DMS 273 treated with DMSO at 0.1 percent for 48 hours (cell line): ENCODE results near the gene RNF141.

ENCODE experiments used
- DNase-seq: peaks from one replicate; lab custom pipeline; 2025; lab: John Stamatoyannopoulos, UW

RNF141 gene

DNA sequence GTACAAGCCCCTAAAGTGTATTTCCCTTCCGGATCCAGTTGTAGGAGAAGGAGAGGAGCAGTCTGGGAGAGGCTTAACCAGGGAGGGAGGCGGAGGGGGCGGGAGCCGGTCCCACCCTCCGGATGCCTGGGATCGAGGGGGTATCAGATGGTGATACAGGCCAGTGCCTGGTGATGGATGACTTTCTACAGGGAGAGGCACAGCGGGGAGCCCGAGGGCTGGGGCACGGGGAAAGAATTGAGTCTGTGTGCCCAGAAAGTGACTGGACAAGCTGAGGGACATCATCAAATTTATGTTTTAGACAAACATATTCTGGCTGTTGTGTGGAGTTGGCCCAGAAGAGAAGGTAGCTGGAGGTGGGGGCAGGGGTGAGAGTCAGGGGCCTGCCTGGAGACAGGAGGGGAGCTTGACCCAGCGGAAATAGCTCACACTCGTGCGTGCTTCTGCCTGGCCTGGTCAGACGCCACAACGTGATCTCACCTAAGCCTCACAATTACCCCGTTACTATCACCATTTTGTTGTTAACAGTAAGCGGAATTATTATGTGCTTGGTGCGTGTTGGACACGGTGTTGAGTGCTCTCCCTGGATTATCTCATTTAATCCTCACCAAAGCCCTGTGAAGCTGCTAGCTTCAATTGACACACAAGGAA is 43.5 kb downstream of the RNF141 start:
- no peak for DNase-seq

DNA sequence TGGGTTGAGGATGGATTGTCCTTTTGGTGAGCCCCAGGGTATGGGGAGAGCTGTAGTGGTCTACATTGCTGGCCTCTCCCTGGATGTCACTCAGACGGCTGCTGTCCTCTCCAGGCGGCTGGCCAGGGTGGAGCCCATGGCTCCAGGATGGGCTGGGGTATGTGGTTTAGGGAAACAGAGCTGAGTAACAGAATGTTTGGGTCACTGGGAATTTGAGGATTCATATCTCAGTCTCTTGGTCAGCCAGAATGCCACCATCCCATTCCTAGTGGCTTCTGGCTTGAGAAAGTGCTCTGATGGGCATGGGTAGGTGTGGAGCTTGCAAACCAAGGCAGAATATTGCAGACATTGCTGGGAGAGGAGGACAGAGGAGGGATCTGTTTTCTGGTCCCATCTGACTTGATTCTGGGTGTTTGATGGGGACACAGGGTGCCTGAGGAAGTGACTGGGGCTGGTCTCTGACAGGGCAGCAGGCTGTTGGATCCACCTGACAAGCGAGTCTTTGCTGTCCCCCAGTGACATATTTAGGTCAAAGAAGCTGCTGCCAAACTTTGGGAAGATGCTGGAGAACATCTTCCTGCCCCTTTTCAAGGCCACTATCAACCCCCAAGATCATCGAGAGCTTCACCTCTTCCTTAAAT is 44.6 kb downstream of the RNF141 start:
- DNase-seq = no peak

DNA sequence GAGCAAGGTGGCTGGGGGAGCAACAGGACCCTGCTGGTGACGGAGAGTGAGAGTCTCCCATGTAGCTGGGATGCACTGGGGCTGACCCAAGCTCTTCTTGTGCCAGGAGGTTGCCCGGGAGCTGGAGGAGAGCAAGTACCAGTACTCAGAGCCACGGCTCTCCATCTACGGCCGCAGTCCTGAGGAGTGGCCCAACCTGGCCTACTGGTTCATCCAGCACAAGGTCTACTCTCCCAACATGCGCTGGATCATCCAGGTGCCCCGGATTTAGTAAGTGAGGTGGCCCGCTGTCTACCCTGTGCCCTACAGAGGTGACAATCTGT is 45.6 kb downstream of the RNF141 start:
- DNase-seq = no peak

DNA sequence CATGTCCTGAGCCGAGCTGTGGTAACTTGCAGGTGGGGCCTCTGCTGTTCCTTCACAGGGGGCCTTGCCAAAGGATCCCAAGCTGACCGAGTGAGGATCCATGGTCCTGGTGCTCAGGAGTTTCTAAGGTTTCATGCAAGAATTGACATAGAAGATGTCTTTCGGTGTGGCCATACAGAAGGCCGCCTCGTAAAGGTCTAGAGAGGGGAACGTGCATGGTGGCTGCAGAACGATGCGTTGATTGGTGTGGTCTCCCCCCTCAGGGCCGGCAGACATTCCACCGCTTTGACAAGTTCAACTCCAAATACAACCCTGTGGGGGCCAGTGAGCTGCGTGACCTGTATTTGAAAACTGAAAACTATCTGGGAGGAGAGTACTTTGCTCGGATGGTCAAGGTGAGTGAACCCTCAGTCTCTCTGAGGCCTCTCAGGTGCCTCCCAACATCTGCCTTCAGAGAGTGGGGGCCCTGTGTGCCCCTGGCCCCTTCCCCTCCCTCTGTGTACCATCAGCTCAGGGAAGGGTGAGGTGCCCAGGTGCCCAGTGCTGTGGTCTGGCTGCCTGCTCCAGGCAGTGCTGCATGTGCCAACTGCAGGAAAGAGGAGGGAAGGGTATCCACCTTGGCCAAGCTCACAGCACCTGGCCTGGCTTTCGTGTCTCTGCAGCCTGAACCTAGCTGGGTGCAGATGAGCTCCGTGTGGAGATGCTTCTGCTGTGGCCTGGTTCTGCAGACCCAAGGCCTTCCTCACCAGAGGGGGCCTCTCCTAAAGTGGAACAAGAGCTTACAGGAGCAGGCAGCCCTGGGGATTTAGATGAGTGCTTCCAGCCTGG is 46.1 kb downstream of the RNF141 start:
- DNase-seq = no peak

DNA sequence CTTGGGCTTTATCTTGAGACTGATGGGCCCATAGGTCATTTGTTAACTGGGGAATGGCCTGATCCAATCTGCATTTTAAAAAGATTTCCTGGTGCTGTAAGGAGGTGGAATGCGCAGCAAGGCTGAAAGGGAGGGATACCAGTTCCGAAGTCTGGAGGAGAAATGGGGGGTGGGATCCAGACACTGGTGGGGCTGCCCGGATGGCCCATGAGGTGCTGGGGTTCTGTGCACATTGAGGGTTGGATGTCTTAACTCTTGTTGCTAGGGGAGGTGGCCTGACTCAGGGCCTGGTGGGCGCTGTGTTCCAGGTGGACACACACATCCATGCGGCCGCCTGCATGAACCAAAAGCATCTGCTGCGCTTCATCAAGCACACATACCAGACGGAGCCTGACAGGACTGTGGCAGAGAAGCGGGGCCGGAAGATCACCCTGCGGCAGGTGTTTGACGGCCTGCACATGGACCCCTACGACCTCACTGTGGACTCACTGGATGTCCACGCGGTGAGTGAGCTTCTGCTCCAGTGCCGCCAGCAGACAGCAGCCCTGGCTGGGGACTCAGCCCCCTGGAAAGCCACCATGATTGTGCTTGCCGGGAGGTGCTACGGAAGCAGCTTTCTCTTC is 47.8 kb downstream of the RNF141 start:
- DNase-seq = no peak

DNA sequence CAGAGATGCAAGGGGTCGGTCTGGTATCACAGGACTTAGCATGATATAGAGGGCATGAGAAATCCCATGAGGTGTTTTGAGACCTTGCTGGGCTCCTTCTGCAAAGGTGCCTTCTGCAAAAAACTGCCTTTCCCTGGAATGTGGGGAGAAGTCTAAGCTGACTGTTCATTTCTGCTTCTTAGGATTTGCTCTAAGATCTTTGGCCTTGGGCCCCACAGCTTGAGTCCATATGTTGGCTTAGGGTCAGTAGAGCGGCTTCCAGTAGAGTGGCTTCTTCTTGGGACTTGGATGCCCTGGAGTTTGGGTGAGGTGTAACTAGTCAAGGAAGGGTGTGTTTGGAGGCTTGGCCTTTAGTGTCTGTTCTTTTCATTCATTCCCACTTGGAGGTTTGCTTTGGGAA is 48.9 kb downstream of the RNF141 start:
- DNase-seq = no peak

DNA sequence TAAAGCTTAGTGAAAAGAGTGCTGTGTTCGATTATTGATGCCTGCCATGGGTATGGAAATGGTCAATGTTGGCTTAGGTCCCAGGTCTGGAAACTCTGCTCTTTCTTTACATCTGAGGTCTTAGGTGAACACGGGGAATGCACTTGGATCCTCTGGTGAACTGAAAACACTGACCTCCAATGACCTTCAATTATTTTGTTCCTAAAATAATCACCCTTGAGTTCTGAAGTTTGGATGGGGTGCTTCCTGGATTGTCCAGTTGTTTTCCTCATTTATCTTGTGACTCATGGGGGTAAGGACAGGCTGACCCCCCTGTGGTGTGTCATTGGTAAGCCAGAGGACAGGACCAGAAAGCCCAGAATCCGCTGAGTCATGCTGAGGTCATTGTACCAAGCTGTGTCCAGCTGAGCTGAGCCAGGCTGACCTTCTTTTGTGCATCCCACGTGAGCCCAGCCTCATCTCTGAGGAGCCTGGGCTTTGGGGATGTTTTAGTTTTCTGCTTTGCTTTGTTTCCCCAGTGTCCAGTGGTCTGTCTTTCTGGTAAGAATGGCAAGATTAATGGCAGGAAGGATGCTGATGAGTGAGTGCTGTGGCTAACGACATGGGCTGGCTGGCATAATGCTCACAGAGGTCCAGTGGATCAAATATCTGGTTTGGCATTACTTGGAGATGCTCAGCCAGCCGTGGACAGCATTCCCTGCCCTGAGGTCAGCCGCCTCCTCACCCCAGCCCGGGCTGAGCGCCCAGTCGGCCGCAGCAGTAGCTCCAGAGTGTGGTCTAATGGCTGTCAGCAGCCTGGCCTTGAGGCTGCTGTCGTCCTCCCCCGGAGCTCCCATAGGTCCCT is 50.4 kb downstream of the RNF141 start:
- no peak for DNase-seq

DNA sequence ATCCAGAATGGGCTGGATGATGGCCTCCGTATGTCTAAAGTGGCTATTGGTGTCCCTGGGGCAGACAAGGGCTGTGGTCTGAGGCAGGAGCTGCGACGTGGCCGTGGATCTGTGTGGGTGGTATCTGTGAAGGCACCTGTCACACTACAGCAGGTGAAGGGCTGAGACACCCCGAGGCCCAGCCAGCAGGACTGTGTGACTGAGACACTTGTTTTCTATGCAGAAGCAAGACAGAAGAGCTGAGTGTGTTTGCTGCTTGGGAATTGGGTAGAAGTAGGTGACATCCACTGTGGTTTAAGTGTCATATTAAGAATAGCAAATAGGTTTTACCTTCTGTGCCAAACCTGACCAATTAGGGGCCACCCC is 51.0 kb downstream of the RNF141 start:
- no peak for DNase-seq

DNA sequence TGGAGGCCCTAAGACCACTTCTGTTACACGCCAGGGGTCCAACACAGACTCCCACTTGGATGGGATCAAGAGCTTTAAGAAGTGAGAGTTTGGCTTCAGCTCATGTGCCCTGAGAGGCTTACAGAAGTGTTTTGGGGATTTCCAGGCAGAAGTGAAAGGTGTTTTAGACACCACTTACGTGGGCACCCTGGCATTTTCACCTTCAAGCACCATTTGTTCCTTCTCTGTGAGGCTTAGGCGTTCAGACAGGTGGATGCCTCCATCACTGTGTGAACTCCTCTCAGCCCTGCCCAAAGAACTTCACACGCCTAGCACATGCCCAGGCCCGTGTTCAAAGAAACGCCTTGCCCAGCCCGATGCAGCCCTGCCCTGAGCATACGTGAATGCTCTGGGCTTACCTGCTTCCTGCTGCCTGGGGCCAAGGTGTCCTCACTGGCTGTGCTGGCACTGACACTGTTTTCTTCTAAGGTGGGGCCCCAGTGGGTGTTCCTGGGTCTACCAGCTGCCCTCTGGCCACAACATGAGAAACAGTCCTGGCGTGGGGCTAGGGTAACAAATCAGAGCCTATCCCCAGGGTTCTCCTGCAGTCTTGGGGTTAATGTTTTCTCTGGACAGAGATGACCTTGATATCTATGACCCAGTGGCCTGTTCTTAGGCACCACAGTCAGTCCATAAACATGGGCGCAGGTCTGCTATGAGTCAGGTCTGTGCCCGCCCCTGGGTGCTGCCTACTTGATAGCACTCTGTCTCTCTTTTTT is 51.9 kb downstream of the RNF141 start:
- no peak for DNase-seq

DNA sequence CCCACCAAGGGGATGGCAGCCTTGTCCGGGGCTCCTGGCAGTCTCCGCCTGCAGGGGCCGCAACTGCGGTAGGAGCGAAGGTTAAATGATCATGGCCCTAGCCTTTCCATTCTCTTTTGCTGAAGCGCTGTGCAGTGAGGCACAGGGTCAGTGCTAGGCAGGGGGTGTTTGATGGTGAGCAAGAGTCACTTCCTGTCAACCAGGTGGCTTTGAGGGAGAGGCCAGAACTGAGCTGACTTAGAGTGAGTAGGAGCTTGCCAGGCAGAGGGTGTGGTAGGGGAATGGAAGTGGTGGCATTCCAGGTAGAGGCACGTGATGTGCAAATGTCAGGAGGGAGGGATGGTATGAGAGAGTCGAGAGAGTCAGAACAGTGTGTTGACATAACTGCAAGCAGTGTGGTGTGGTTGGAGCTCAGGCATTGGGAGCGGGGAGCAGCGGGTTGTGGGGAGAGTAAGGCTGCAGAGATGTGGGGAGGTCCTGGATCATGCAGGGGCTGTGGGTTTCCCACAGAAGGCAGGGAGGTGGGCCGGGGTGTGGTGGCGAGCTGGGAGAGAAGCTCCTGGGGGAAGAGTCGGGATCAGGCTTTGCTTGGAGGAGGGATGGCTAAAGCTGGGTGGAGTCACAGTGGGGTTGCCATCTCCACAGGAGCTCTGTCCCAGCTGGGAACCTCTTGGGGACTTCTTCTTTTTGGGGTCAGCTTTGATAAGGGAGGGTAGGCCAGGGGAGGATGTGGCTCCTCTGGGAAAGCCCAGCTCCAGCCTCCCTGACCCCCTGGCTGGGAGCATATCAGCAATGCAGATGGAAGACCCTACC is 52.7 kb downstream of the RNF141 start:
- DNase-seq = no peak

DNA sequence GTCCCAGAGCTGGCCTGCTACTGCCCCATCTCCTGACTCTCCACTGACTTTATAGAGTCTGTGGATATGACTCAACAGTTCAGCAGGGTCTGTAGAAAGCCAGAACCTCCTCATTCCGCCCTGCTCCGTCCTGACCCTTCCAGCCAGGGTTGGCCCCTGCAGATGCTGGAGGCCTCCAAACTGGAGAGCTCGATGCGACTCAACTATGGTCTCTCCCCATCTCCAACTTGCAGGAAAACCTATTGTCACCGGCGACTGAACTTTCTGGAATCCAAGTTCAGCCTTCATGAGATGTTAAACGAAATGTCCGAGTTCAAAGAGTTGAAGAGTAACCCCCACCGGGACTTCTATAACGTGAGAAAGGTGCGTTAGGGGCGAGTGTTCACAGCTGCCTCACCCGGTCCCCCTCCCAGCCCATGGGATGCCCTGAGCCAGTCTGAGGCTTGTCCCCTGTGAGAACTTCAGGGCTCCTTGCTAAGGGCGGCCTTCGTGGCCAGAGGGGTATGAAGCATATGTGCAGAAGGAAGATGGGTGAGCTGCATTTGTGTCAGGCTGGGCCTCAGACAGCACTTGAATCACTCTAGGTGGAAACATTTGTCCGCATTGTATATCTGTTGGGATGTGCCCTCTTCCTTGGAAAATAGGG is 53.9 kb downstream of the RNF141 start:
- no peak for DNase-seq

DNA sequence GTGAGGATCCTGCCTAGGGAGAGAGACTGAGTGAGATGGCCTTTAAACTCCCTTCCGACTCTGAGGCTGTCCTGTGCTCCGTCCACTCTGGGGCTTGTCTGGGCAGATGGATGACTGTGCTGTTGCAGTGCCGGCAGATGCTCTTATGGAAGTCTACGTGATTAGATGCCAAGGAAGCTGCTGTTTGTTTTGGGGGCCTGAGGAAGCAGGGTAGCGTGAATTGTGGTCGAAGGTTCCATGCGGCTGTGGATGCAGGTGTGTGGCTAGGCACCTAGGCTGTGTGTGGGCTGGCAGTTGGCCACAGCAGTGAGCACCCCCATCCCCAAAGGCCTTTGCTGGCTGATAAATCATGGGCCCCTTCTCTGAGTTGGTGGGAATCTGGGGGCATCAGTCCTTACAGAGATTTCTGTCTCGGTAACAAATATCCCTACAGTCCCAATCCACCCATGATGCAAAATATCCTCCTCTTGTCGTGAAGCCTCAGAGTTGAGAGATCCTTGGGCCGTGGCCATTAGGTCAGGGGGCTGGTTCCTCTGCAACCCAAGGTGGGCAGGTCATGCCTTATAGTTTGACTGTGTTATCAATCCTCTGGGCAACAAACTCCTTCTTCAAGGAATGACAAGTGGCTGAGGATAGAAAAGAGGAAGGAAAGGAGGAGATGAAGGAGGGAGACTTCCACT is 54.7 kb downstream of the RNF141 start:
- DNase-seq = no peak

DNA sequence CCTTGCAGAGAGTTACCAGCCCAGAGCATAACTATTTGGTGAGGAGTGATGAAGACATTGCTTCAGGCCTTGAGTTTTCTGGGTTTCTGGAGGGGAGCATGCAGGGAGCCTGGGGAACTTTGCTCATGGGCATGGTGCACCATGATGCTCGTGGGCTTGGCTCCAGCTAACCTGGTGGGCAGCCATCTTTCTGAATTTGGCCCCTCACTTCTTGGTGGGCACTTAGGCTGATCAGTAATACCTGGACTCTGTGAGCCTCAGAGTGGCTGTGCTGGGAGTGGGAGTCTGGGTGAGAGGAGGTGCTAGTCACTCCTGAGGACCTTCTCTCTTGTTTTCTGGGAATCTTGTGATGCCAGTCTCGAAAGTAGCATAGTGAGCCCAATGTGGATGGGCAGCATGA is 55.3 kb downstream of the RNF141 start:
- no peak for DNase-seq

DNA sequence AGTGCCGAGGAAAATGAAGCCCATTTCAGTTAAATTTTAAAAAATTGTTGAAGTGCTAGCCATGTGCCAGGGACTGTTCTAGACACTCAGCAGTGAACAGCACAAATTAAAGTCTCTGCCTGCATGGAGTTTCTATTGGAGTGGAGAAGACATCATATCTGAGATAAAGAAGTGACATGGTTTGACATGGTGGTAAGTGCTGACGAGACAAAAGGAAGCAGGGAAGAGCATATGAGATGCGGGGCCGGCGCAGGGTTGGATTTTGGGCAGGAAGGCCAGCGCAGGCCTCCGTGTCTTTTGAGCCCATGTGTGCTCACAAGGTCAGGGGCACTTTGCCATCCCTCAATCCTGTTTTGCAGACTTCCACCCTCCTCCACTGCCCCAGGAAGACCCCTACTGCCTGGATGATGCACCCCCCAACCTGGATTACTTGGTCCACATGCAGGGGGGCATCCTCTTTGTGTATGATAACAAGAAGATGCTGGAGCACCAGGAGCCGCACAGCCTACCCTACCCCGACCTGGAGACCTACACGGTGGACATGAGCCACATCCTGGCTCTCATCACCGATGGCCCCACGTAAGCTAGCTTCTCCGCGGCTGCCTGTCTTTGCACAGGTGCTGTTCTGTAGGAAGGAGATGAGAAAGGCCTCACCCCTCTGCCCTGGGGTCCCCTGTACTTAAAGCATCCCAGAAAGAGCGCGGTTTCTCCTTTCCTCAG is 56.4 kb downstream of the RNF141 start:
- DNase-seq = no peak

DNA sequence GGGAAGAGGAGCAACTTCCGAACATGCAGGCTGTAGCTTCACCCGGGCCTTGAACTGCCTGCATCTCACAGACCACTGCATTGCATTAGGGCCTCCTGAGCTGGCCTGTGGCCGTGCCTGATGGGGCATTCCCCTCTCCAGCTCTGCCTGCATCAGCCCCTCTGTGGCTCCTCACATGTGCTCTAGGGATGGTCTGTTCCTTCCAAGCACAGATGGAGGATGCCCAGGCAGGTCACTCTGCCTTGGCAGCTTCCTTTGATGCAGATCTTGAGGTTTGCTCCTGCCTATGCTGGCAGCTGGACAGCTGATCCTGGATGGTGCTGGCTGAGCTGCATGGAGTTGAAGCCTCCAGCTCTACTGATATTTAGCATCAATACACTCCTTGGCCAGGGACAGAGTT is 57.4 kb downstream of the RNF141 start:
- DNase-seq = no peak

DNA sequence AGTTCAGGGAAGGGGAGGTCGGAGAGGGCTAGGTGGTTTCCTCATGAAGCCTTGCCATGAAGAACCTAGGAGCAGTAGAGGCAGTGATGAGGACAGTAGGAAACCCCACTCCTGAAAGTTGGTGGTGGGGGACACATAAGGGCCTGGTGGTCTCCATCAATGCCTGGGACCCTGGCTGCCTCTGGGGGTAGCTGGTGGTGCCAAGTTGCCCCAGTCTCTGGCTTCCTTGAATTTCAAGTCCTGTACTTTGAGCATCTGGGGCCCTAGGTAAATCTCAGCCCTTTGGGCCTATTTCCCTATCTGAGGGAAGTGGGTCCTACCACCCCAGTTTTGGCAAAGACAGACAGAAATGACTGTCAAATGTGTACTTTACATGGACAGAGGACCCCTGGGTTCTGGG is 57.8 kb downstream of the RNF141 start:
- no peak for DNase-seq

DNA sequence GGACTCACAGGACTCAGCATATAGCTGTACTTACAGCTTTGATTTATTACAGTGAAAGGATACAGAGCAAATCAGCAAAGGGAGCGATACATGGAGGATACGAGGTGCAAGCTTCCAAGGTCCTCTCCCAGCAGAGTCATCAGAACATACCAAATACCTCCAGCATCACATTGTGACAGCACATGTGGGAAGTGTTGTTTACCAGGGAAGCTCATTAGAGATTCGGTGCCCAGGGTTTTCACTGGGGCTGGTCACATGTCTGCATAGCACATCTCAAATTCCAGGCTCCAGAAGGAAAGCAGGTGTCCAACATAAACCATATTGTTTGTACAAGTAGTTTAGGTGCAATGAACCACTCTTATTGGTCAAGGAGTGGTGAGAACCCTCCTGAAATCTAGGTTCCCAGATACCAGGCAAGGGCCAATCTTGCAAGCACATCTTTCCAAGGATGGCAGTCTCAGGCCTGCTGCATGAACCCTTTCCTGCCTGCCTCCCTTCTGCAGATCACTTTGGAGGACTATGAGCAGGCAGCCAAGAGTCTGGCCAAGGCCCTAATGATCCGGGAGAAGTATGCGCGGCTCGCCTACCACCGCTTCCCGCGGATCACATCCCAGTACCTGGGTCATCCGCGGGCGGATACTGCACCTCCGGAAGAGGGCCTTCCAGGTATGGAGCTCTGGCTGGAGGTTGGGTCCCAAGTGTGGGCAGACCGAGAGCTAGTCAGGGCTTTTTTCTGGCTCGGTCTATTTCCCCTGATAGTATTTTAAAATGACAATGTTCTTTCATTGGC is 59.2 kb downstream of the RNF141 start:
- no peak for DNase-seq

DNA sequence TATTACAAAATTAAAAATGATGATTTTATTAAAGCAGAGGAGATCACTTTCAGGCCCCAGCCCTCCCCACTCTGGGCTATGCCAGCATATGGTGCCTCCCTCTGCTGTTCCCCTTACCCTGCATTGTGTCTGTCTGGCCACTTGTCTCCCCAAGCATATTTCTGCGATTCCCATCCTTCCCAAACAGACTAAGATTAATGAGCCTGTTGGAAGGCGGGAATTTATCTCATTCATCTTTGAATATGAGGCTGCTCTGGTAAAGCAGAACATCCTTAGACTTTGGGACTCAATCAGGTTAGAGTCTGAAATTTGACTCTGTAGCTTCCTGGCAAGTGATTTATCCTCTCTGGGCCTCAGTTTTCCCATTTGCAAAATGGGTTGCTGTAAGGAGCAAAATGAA is 60.2 kb downstream of the RNF141 start:
- DNase-seq = no peak
